SK-N-SH (cell line): ENCODE data around the gene RELT. TPM values are rescaled to one million over a fixed set of nuclear protein-coding genes. Genes with fewer than 3 reads are reported as not detected.

Experiments used
- CTCF ChIA-PET: fragments of 300-600, 350-600 bp; formaldehyde crosslinking; extraction: SDS; loops from one replicate; lab custom pipeline; 2021; lab: Yijun Ruan, JAX
- POLR2A ChIA-PET: fragments of 350-600 bp; sonication (Branson Sonifier 250); formaldehyde crosslinking; extraction: SDS; loops from one replicate; lab custom pipeline; 2020; ENCODE audit warnings: antibody characterized with exemption, inconsistent platforms; lab: Yijun Ruan, JAX
- DNase-seq: peaks from one replicate; pipeline ENCODE4 v3.0.0; 2012
- H2AFZ ChIP-seq: fragments of 200-600 bp; sonication (generic); 2 replicates; pipeline ENCODE4 v1.8.1; 2016; ENCODE audit warnings: antibody characterized with exemption, mild to moderate bottlenecking, low read depth
- H3F3A ChIP-seq: fragments of 200-600 bp; sonication (generic); replicated peaks from 2 replicates; pipeline ENCODE3; 2016; ENCODE audit warnings: antibody characterized with exemption, mild to moderate bottlenecking; ENCODE audit not compliant: insufficient read depth
- H3K27ac ChIP-seq, 2 experiments: fragments of 200-500 bp in 1 of 2; fragments of 200-600 bp in 1 of 2; sonication (Bioruptor generic) in 1 of 2; sonication (generic), shearing (Covaris generic) in 1 of 2; 2 replicates each; pipeline versions ENCODE4 v1.5.1 to v1.6.1; 2014 to 2016; ENCODE audit warnings: low read depth in 2 of 2, inconsistent platforms in 1 of 2, low read length in 1 of 2, mild to moderate bottlenecking in 1 of 2, mixed read lengths in 1 of 2
- H3K27me3 ChIP-seq: fragments of 200-600 bp; sonication (generic), shearing (Covaris generic); 2 replicates; pipeline ENCODE4 v1.6.1; 2016; ENCODE audit warnings: mixed run types; ENCODE audit not compliant: insufficient read depth
- H3K36me3 ChIP-seq, 2 experiments: fragments of 200-500 bp in 1 of 2; fragments of 200-600 bp in 1 of 2; sonication (Bioruptor generic) in 1 of 2; sonication (generic) in 1 of 2; replicated peaks in 1 of 2; 2 replicates each; pipeline versions ENCODE3 to v1.5.1; 2014 to 2016; ENCODE audit warnings: low read length in 1 of 2, mild to moderate bottlenecking in 1 of 2; ENCODE audit not compliant: insufficient read depth in 2 of 2, control insufficient read depth in 1 of 2
- H3K4me1 ChIP-seq, 2 experiments: fragments of 200-500 bp in 1 of 2; fragments of 200-600 bp in 1 of 2; sonication (Bioruptor generic) in 1 of 2; sonication (generic), shearing (Covaris generic) in 1 of 2; 2 replicates each; pipeline versions ENCODE4 v1.5.1 to v1.6.1; 2014 to 2016; ENCODE audit warnings: low read depth in 1 of 2, low read length in 1 of 2, mixed run types in 1 of 2; ENCODE audit not compliant: insufficient read depth in 2 of 2, control insufficient read depth in 1 of 2
- H3K4me2 ChIP-seq: fragments of 200-600 bp; sonication (generic), shearing (Covaris generic); 2 replicates; pipeline ENCODE4 v1.6.1; 2017; ENCODE audit warnings: mixed run types
- H3K4me3 ChIP-seq, 2 experiments: fragments of 200-500 bp in 1 of 2; fragments of 200-600 bp in 1 of 2; sonication (Bioruptor generic) in 1 of 2; sonication (generic), shearing (Covaris generic) in 1 of 2; 2 replicates each; pipeline versions ENCODE4 v1.5.1 to v1.8.1; 2014 to 2016; ENCODE audit warnings: low read depth in 2 of 2, inconsistent platforms in 1 of 2, low read length in 1 of 2, mild to moderate bottlenecking in 1 of 2, mixed read lengths in 1 of 2, moderate library complexity in 1 of 2
- H3K79me2 ChIP-seq: fragments of 200-600 bp; sonication (generic); 2 replicates; pipeline ENCODE4 v1.8.1; 2017; ENCODE audit warnings: mild to moderate bottlenecking; ENCODE audit not compliant: insufficient read depth
- H3K9ac ChIP-seq: fragments of 200-600 bp; sonication (generic); 2 replicates; pipeline ENCODE4 v1.6.1; 2017; ENCODE audit warnings: mixed run types
- H3K9me2 ChIP-seq: fragments of 200-600 bp; sonication (generic); 2 replicates; pipeline ENCODE4 v1.6.1; 2017; ENCODE audit warnings: mixed run types
- H3K9me3 ChIP-seq: fragments of 200-600 bp; sonication (generic); 2 replicates; pipeline ENCODE4 v1.6.1; 2017; ENCODE audit warnings: mixed run types, mild to moderate bottlenecking, moderate library complexity
- H4K20me1 ChIP-seq: fragments of 200-600 bp; sonication (generic); 2 replicates; pipeline ENCODE4 v1.6.1; 2017; ENCODE audit warnings: mild to moderate bottlenecking, mixed run types; ENCODE audit not compliant: insufficient read depth
- EZH2phosphoT487 ChIP-seq: fragments of 200-600 bp; sonication (generic); IDR thresholded peaks from 2 replicates; pipeline ENCODE4 v1.6.1; 2017; ENCODE audit warnings: low read depth, mixed run types, mild to moderate bottlenecking, antibody characterized with exemption, moderate library complexity, borderline replicate concordance
- FOXJ3 ChIP-seq: sonication (generic); formaldehyde crosslinking; IDR thresholded peaks from 2 replicates; pipeline ENCODE4 v1.5.1; 2020; ENCODE audit warnings: mild to moderate bottlenecking, missing genetic modification reagents
- FOXM1 ChIP-seq: IDR thresholded peaks from 2 replicates; pipeline ENCODE4 v1.4.0; 2012; ENCODE audit warnings: low read depth, mild to moderate bottlenecking
- GABPA ChIP-seq: IDR thresholded peaks from 2 replicates; pipeline ENCODE4 v1.4.0; 2012; ENCODE audit warnings: low read depth, mild to moderate bottlenecking
- GATA2 ChIP-seq: sonication (generic); formaldehyde crosslinking; IDR thresholded peaks from 2 replicates; pipeline ENCODE4 v1.5.0; 2020; ENCODE audit warnings: mild to moderate bottlenecking, missing genetic modification reagents
- MXI1 ChIP-seq: IDR thresholded peaks from 2 replicates; pipeline ENCODE4 v1.6.1; 2012; ENCODE audit warnings: mild to moderate bottlenecking, low read depth, low read length, improper control_type of control experiment
- NRF1 ChIP-seq: IDR thresholded peaks from 2 replicates; pipeline ENCODE4 v1.6.1; 2012; ENCODE audit warnings: low read depth, mild to moderate bottlenecking, low read length
- RAD21 ChIP-seq: IDR thresholded peaks from 2 replicates; pipeline ENCODE4 v1.6.1; 2012; ENCODE audit warnings: mild to moderate bottlenecking, low read length
- RCOR1 ChIP-seq: fragments of 150-350 bp; IDR thresholded peaks from 2 replicates; pipeline ENCODE4 v1.6.1; 2017; ENCODE audit warnings: antibody characterized with exemption, low read length
- RFX5 ChIP-seq: IDR thresholded peaks from 2 replicates; pipeline ENCODE4 v1.6.1; 2012; ENCODE audit warnings: mild to moderate bottlenecking, improper control_type of control experiment, low read length
- RXRA ChIP-seq: IDR thresholded peaks from 2 replicates; pipeline ENCODE4 v1.4.0; 2012; ENCODE audit warnings: low read depth, mild to moderate bottlenecking, borderline replicate concordance
- SIN3A ChIP-seq: IDR thresholded peaks from 2 replicates; pipeline ENCODE4 v1.6.1; 2012; ENCODE audit warnings: low read depth, mild to moderate bottlenecking, low read length, moderate library complexity, borderline replicate concordance
- SMC3 ChIP-seq: IDR thresholded peaks from 2 replicates; pipeline ENCODE4 v1.6.1; 2012; ENCODE audit warnings: low read depth, low read length, improper control_type of control experiment
- TAF1 ChIP-seq: IDR thresholded peaks from 2 replicates; pipeline ENCODE4 v1.6.1; 2012; ENCODE audit warnings: low read depth, mild to moderate bottlenecking, low read length, moderate library complexity, borderline replicate concordance
- TCF12 ChIP-seq: IDR thresholded peaks from 2 replicates; pipeline ENCODE4 v1.4.0; 2012
- TEAD4 ChIP-seq: IDR thresholded peaks from 2 replicates; pipeline ENCODE4 v1.4.0; 2012; ENCODE audit warnings: mild to moderate bottlenecking, borderline replicate concordance; ENCODE audit not compliant: insufficient read depth
- YY1 ChIP-seq: IDR thresholded peaks from 2 replicates; pipeline ENCODE4 v1.4.0; 2012; ENCODE audit warnings: low read depth, mild to moderate bottlenecking
- WGBS: methylation state at CpG from one replicate; pipeline ENCODE4 v1.1.6; 2017; ENCODE audit warnings: low lambda C conversion rate; 5-methylcytosine and 5-hydroxymethylcytosine counted together
- polyA plus RNA-seq, 3 experiments: library from polyadenylated mRNA; depleted of rRNA; stranded (reverse); fragments of >200 nt; gene quantifications; 2 replicates each; pipeline ENCODE4 v1.2.3, GENCODE V29; 2012
- TF ChIP-seq, protein P1 (sequence below): IDR thresholded peaks from 2 replicates; pipeline ENCODE4 v1.6.1; 2012; ENCODE audit warnings: mild to moderate bottlenecking, low read depth, low read length, moderate library complexity
- TF ChIP-seq, protein P2 (sequence below): IDR thresholded peaks from 2 replicates; pipeline ENCODE4 v1.4.0; 2012; ENCODE audit warnings: low read depth
- TF ChIP-seq, protein P3 (sequence below): IDR thresholded peaks from 2 replicates; pipeline ENCODE4; 2012
- TF ChIP-seq, protein P4 (sequence below): fragments of 150-350 bp; IDR thresholded peaks from 2 replicates; pipeline ENCODE4 v1.6.1; 2016; ENCODE audit warnings: mild to moderate bottlenecking, low read depth, low read length
- TF ChIP-seq, protein P5 (sequence below): fragments of 150-350 bp; IDR thresholded peaks from 2 replicates; pipeline ENCODE4 v1.6.1; 2017; ENCODE audit warnings: antibody characterized with exemption, low read length, low read depth, borderline replicate concordance
- TF ChIP-seq, protein P6 (sequence below): IDR thresholded peaks from 2 replicates; pipeline ENCODE4 v1.4.0; 2012; ENCODE audit warnings: low read depth, borderline replicate concordance

The RELT gene
- polyA plus RNA-seq, 1 of the 3 experiments (the other 2 are of a cell fraction), result 4.3 TPM

DNA sequence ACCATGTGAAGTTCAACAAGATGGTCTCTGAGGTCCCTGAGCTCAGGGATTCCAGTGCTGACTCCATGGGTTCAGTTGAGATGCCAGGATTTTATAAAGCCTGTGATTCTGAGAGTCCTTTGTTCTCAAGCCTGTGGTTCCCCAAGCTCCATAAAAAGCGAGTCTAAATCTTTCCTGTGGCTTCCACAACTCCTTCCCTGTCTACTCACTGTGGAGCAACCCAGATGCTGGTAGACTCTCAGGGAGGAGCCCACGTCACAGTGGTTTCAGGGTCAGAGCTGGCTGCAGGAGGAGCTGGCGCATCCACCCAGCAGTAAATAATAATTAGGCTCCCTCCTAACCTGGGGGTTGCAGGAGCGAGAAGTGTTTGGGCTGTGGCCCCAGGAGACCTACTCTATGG lies 2.0 kb upstream of the RELT start (continued):
- TF ChIP-seq TEAD4, result no peak
- no peak for TF ChIP-seq TAF1
- TF ChIP-seq, protein P1, sequence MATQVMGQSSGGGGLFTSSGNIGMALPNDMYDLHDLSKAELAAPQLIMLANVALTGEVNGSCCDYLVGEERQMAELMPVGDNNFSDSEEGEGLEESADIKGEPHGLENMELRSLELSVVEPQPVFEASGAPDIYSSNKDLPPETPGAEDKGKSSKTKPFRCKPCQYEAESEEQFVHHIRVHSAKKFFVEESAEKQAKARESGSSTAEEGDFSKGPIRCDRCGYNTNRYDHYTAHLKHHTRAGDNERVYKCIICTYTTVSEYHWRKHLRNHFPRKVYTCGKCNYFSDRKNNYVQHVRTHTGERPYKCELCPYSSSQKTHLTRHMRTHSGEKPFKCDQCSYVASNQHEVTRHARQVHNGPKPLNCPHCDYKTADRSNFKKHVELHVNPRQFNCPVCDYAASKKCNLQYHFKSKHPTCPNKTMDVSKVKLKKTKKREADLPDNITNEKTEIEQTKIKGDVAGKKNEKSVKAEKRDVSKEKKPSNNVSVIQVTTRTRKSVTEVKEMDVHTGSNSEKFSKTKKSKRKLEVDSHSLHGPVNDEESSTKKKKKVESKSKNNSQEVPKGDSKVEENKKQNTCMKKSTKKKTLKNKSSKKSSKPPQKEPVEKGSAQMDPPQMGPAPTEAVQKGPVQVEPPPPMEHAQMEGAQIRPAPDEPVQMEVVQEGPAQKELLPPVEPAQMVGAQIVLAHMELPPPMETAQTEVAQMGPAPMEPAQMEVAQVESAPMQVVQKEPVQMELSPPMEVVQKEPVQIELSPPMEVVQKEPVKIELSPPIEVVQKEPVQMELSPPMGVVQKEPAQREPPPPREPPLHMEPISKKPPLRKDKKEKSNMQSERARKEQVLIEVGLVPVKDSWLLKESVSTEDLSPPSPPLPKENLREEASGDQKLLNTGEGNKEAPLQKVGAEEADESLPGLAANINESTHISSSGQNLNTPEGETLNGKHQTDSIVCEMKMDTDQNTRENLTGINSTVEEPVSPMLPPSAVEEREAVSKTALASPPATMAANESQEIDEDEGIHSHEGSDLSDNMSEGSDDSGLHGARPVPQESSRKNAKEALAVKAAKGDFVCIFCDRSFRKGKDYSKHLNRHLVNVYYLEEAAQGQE, result no peak
- no peak for TF ChIP-seq GABPA
- TF ChIP-seq NRF1, result no peak
- no peak for TF ChIP-seq SIN3A
- no peak for TF ChIP-seq TCF12
- TF ChIP-seq, protein P2, sequence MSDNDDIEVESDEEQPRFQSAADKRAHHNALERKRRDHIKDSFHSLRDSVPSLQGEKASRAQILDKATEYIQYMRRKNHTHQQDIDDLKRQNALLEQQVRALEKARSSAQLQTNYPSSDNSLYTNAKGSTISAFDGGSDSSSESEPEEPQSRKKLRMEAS, result no peak
- no peak for TF ChIP-seq MXI1
- TF ChIP-seq RXRA, result no peak
- no peak for TF ChIP-seq RFX5
- no peak for TF ChIP-seq YY1

DNA sequence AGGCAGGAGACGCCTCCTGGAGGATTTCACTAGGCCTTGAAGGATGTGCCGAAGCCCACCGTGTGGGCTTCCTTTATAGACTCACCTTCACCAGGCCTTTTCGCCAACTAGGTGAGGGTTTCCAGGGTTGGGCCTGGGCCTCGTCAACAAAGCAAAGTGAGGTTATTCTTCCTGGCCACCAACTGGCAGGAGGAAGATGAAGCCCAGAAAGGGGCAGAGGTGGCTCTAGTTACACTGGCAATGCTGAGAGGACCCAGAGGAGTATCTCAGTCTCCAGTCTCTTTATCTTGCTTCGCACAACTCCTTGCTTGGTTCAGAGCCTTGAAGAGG lies 404 bp upstream of the RELT start:
- peak overlapping the region; percentile 94 for H2AFZ ChIP-seq
- H3K79me2 ChIP-seq, result peaks cover 41% of the 10 kb centered on the region
- H3K4me3 ChIP-seq, result peak overlapping the region; percentile 67 to 87; a peak in 2 of 4 replicates
- H3K27me3 ChIP-seq, result no peaks in the 10 kb centered on the region
- POLR2A ChIA-PET, result no interaction called here
- CTCF ChIA-PET, result interaction anchor here (1.1 to 22.4 kb wide), 7 partner anchors 18 to 285 kb away, joined by 3 to 313 read pairs (median 12); no protein-coding TSS in a partner anchor
- peak overlapping the region; percentile 49 to 60; a peak in 3 of 4 replicates for H3K27ac ChIP-seq
- peak overlapping the region; percentile 38; the same call in 1 of the 2 replicates for H3K9ac ChIP-seq
- no peaks in the 10 kb centered on the region for H3K9me2 ChIP-seq
- peaks cover 3 to 19% of the 10 kb centered on the region in 2 experiments; a peak in 1 of 4 replicates for H3K4me1 ChIP-seq
- no peak overlapping the region for H3K4me2 ChIP-seq
- 84% methylated on average over 5 of the region's 6 CpGs for WGBS
- peaks cover 3% of the 10 kb centered on the region; the same call in 1 of the 2 replicates for H4K20me1 ChIP-seq
- peaks cover 11% of the 10 kb centered on the region for H3F3A ChIP-seq
- no peaks in the 10 kb centered on the region for H3K36me3 ChIP-seq
- no peak for DNase-seq
- H3K9me3 ChIP-seq, result no peaks in the 10 kb centered on the region
- TF ChIP-seq, protein P3, sequence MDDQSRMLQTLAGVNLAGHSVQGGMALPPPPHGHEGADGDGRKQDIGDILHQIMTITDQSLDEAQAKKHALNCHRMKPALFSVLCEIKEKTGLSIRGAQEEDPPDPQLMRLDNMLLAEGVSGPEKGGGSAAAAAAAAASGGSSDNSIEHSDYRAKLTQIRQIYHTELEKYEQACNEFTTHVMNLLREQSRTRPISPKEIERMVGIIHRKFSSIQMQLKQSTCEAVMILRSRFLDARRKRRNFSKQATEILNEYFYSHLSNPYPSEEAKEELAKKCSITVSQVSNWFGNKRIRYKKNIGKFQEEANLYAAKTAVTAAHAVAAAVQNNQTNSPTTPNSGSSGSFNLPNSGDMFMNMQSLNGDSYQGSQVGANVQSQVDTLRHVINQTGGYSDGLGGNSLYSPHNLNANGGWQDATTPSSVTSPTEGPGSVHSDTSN, result no peak
- TF ChIP-seq FOXM1, result no peak
- TF ChIP-seq, protein P4, sequence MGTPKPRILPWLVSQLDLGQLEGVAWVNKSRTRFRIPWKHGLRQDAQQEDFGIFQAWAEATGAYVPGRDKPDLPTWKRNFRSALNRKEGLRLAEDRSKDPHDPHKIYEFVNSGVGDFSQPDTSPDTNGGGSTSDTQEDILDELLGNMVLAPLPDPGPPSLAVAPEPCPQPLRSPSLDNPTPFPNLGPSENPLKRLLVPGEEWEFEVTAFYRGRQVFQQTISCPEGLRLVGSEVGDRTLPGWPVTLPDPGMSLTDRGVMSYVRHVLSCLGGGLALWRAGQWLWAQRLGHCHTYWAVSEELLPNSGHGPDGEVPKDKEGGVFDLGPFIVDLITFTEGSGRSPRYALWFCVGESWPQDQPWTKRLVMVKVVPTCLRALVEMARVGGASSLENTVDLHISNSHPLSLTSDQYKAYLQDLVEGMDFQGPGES, result no peak
- TF ChIP-seq RAD21, result no peak
- no peak for TF ChIP-seq SMC3
- no peak for TF ChIP-seq GATA2
- no peak for TF ChIP-seq YY1
- TF ChIP-seq RXRA, result no peak
- no peak for TF ChIP-seq SIN3A
- TF ChIP-seq FOXJ3 (CRISPR knock-in tag), result no peak
- TF ChIP-seq RCOR1, result no peak
- TF ChIP-seq TCF12, result no peak
- TF ChIP-seq, protein P2, result no peak
- TF ChIP-seq, protein P5, sequence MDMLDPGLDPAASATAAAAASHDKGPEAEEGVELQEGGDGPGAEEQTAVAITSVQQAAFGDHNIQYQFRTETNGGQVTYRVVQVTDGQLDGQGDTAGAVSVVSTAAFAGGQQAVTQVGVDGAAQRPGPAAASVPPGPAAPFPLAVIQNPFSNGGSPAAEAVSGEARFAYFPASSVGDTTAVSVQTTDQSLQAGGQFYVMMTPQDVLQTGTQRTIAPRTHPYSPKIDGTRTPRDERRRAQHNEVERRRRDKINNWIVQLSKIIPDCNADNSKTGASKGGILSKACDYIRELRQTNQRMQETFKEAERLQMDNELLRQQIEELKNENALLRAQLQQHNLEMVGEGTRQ, result no peak
- no peak for TF ChIP-seq EZH2phosphoT487
- TF ChIP-seq TEAD4, result no peak
- no peak for TF ChIP-seq RFX5
- TF ChIP-seq GABPA, result no peak
- TF ChIP-seq, protein P6, sequence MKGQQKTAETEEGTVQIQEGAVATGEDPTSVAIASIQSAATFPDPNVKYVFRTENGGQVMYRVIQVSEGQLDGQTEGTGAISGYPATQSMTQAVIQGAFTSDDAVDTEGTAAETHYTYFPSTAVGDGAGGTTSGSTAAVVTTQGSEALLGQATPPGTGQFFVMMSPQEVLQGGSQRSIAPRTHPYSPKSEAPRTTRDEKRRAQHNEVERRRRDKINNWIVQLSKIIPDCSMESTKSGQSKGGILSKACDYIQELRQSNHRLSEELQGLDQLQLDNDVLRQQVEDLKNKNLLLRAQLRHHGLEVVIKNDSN, result no peak
